Tibial nerve (tissue), 4 donors: Measurements from ENCODE around the gene PLPPR3.

Source experiments
- CTCF ChIP-seq, 5 experiments: fragments of 200-600 bp in 3 of 5; fragments of 450-650 bp in 2 of 5; sonication (generic) in 3 of 5; IDR thresholded peaks; one replicate each; pipeline ENCODE4 v1.5.1; 2016 to 2019; ENCODE audit warnings: antibody characterized with exemption in 5 of 5, mild to moderate bottlenecking in 3 of 5, moderate library complexity in 2 of 5
- EP300 ChIP-seq, 2 donors: sonication (generic); formaldehyde crosslinking; IDR thresholded peaks; one replicate each; pipeline ENCODE4 v1.6.1; 2017; ENCODE audit warnings: antibody characterized with exemption in 2 of 2, mild to moderate bottlenecking in 1 of 2
- POLR2A ChIP-seq, 2 donors: fragments of 450-650 bp; IDR thresholded peaks; one replicate each; pipeline ENCODE4 v1.6.1; 2017; ENCODE audit warnings: antibody characterized with exemption in 2 of 2, mild to moderate bottlenecking in 2 of 2, moderate library complexity in 2 of 2

GRCh38 chr19:867301-867793, 45.6 kb upstream of the PLPPR3 start:
- no peak for TF ChIP-seq POLR2A (IDR thresholded peaks at IDR 0.05)
- no peak for TF ChIP-seq CTCF (IDR thresholded peaks at IDR 0.05)
- TF ChIP-seq EP300 (IDR thresholded peaks at IDR 0.05) = no peak
